GM21737 (cell line): ENCODE measurements around the gene WBP2.
"Not testable (repeated sequence)": the region's sequence is repeated elsewhere in the genome, so short reads cannot be mapped to it uniquely, and the experiment has no call there.

ENCODE experiments used
- ATAC-seq: cut with Tn5 transposase; IDR thresholded peaks from one replicate; pipeline ENCODE4 v1.9.1; 2021; ENCODE audit warnings: mild to moderate bottlenecking, moderate library complexity; ENCODE audit not compliant: unreplicated experiment

Gene WBP2

GRCh38 chr17:75818326-75818885 is 36.7 kb downstream of the WBP2 start:
- ATAC-seq = no peak

GRCh38 chr17:75817571-75817970 is 37.6 kb downstream of the WBP2 start:
- no peak for ATAC-seq

- no peak for ATAC-seq
Observed at GRCh38 chr17:75816693-75817092, 38.4 kb downstream of the WBP2 start.

GRCh38 chr17:75815399-75815798 is 39.7 kb downstream of the WBP2 start:
- no peak for ATAC-seq

- no peak for ATAC-seq
Observed at GRCh38 chr17:75814900-75815373, 40.2 kb downstream of the WBP2 start.

GRCh38 chr17:75814021-75814395 is 41.1 kb downstream of the WBP2 start:
- no peak for ATAC-seq

GRCh38 chr17:75813081-75814020 is 41.8 kb downstream of the WBP2 start:
- ATAC-seq = no peak

GRCh38 chr17:75812096-75813013 is 42.8 kb downstream of the WBP2 start:
- no peak for ATAC-seq

- ATAC-seq = no peak
Observed at GRCh38 chr17:75811174-75811573, 44.0 kb downstream of the WBP2 start.

GRCh38 chr17:75810756-75811155 is 44.4 kb downstream of the WBP2 start:
- not testable (repeated sequence) for ATAC-seq

- ATAC-seq = no peak
Observed at GRCh38 chr17:75810216-75810615, 44.9 kb downstream of the WBP2 start.

- ATAC-seq = no peak
Observed at GRCh38 chr17:75809631-75810111, 45.5 kb downstream of the WBP2 start.

GRCh38 chr17:75808905-75809621 is 46.1 kb downstream of the WBP2 start:
- peak; percentile 45 for ATAC-seq

GRCh38 chr17:75808549-75808904 is 46.6 kb downstream of the WBP2 start:
- ATAC-seq = no peak

- no peak for ATAC-seq
Observed at GRCh38 chr17:75807861-75808260, 47.3 kb downstream of the WBP2 start.

- ATAC-seq = no peak
Observed at GRCh38 chr17:75806822-75807500, 48.2 kb downstream of the WBP2 start.

GRCh38 chr17:75803883-75804282 is 51.3 kb downstream of the WBP2 start:
- no peak for ATAC-seq

GRCh38 chr17:75799402-75799801 is 55.7 kb downstream of the WBP2 start:
- no peak for ATAC-seq

GRCh38 chr17:75795820-75796607 is 59.1 kb downstream of the WBP2 start:
- no peak for ATAC-seq
